ENCODE results near the gene GDF10.

The GDF10 gene

DNA sequence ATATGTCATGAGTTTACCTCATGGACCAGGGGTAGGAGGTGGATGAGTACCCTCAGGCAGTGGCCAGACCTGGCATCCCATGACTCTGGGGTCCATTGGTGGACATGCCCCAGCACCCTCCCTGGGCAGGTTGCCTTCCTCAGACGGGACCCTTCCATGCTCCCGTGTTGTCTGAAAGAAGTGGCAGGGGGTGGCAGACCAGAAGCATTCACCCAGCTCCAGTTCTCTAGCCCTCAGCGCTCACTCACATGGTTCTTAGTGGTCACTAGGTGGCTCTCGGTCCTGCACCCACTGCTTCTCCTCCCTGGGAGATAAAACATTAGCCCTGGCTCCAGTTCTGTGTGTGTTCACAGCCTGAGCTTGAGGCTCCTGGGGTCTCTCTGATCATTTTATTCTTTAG is 54.2 kb downstream of the GDF10 start:
- H3K4me3 ChIP-seq (replicated peaks; ENCODE audit: low read depth, low read length), result no peak overlapping the region
- TF ChIP-seq, protein P1, sequence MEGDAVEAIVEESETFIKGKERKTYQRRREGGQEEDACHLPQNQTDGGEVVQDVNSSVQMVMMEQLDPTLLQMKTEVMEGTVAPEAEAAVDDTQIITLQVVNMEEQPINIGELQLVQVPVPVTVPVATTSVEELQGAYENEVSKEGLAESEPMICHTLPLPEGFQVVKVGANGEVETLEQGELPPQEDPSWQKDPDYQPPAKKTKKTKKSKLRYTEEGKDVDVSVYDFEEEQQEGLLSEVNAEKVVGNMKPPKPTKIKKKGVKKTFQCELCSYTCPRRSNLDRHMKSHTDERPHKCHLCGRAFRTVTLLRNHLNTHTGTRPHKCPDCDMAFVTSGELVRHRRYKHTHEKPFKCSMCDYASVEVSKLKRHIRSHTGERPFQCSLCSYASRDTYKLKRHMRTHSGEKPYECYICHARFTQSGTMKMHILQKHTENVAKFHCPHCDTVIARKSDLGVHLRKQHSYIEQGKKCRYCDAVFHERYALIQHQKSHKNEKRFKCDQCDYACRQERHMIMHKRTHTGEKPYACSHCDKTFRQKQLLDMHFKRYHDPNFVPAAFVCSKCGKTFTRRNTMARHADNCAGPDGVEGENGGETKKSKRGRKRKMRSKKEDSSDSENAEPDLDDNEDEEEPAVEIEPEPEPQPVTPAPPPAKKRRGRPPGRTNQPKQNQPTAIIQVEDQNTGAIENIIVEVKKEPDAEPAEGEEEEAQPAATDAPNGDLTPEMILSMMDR (IDR thresholded peaks at IDR 0.05; ENCODE audit: low read depth, low read length, missing control alignments), result no peak
- no peak for DNase-seq (ENCODE audit: extremely low read depth, low read depth)

GRCh38 chr10:47354900-47355299 is 54.9 kb downstream of the GDF10 start:
- DNase-seq (ENCODE audit: extremely low read depth, low read depth), result no peak
- TF ChIP-seq, protein P1 (IDR thresholded peaks at IDR 0.05; ENCODE audit: low read depth, low read length, missing control alignments), result no peak

GRCh38 chr10:47356708-47357107 is 56.7 kb downstream of the GDF10 start:
- H3K4me3 ChIP-seq (replicated peaks; ENCODE audit: low read depth, low read length), result no peak overlapping the region
- no peak for DNase-seq (ENCODE audit: extremely low read depth, low read depth)
- TF ChIP-seq, protein P1 (IDR thresholded peaks at IDR 0.05; ENCODE audit: low read depth, low read length, missing control alignments), result no peak

More at GRCh38 chr10:47354900-47355299, 54.9 kb downstream of the GDF10 start:
- no peak overlapping the region for H3K4me3 ChIP-seq (replicated peaks; ENCODE audit: low read depth, low read length)

- no peak for DNase-seq (ENCODE audit: extremely low read depth, low read depth)
- TF ChIP-seq, protein P1 (IDR thresholded peaks at IDR 0.05; ENCODE audit: low read depth, low read length, missing control alignments), result no peak
- no peak overlapping the region for H3K4me3 ChIP-seq (replicated peaks; ENCODE audit: low read depth, low read length)
Measured at GRCh38 chr10:47357131-47357582, 57.2 kb downstream of the GDF10 start.

- no peak overlapping the region for H3K4me3 ChIP-seq (replicated peaks; ENCODE audit: low read depth, low read length)
- TF ChIP-seq, protein P1 (IDR thresholded peaks at IDR 0.05; ENCODE audit: low read depth, low read length, missing control alignments), result no peak
- DNase-seq (ENCODE audit: extremely low read depth, low read depth), result no peak
Measured at GRCh38 chr10:47357911-47358310, 57.9 kb downstream of the GDF10 start.

GRCh38 chr10:47358457-47358856 is 58.5 kb downstream of the GDF10 start:
- no peak overlapping the region for H3K4me3 ChIP-seq (replicated peaks; ENCODE audit: low read depth, low read length)
- TF ChIP-seq, protein P1 (IDR thresholded peaks at IDR 0.05; ENCODE audit: low read depth, low read length, missing control alignments), result no peak
- DNase-seq (ENCODE audit: extremely low read depth, low read depth), result no peak

- H3K4me3 ChIP-seq (replicated peaks; ENCODE audit: low read depth, low read length), result no peak overlapping the region
- TF ChIP-seq, protein P1 (IDR thresholded peaks at IDR 0.05; ENCODE audit: low read depth, low read length, missing control alignments), result no peak
- no peak for DNase-seq (ENCODE audit: extremely low read depth, low read depth)
Measured at GRCh38 chr10:47359101-47359500, 59.1 kb downstream of the GDF10 start.
